Upper lobe of left lung (tissue), 6 donors: Measurements from ENCODE around the gene SAFB. TPM values are rescaled to one million over a fixed set of nuclear protein-coding genes. Genes with fewer than 3 reads are reported as not detected.

Source experiments
- ATAC-seq, 2 donors: fragments of 200-7000 bp; cut with Tn5 transposase; one replicate each; pipeline ENCODE4 v1.9.1; 2022; ENCODE audit warnings: mild to moderate bottlenecking in 2 of 2, moderate library complexity in 2 of 2; ENCODE audit not compliant: low FRiP score in 2 of 2
- DNase-seq, 2 donors: peaks; one replicate each; pipeline ENCODE4 v3.0.0-alpha.2; 2019 to 2020
- H3K27ac ChIP-seq, 4 donors: fragments of 200-600 bp; sonication (generic); one replicate each; pipeline ENCODE4 v1.5.1; 2016 to 2019
- H3K27me3 ChIP-seq, 4 donors: fragments of 200-600 bp; sonication (generic); one replicate each; pipeline ENCODE4 v1.5.1; 2017 to 2019
- H3K36me3 ChIP-seq, 4 donors: fragments of 200-600 bp; sonication (generic); one replicate each; pipeline ENCODE4 v1.5.1; 2016 to 2019
- H3K4me1 ChIP-seq, 4 donors: fragments of 200-600 bp; sonication (generic); one replicate each; pipeline ENCODE4 v1.5.1; 2018 to 2019
- H3K4me3 ChIP-seq, 4 donors: fragments of 200-600 bp; sonication (generic); one replicate each; pipeline ENCODE4 v1.5.1; 2017 to 2019; ENCODE audit warnings: mild to moderate bottlenecking in 2 of 4, moderate library complexity in 1 of 4
- H3K9me3 ChIP-seq, 4 donors: fragments of 200-600 bp; sonication (generic); one replicate each; pipeline ENCODE4 v1.5.1; 2018 to 2019
- CTCF ChIP-seq, 6 experiments: fragments of 450-650 bp in 4 of 6; fragments of 200-600 bp in 2 of 6; sonication (generic) in 2 of 6; IDR thresholded peaks; one replicate each; pipeline ENCODE4 v1.5.1; 2016 to 2019; ENCODE audit warnings: antibody characterized with exemption in 6 of 6
- EP300 ChIP-seq, 4 donors: sonication (generic); formaldehyde crosslinking; IDR thresholded peaks; one replicate each; pipeline ENCODE4 v1.5.1; 2017; ENCODE audit warnings: antibody characterized with exemption in 4 of 4, control low read depth in 2 of 4
- POLR2A ChIP-seq, 4 donors: fragments of 450-650 bp; IDR thresholded peaks; one replicate each; pipeline ENCODE4 v1.5.1; 2016 to 2017; ENCODE audit warnings: antibody characterized with exemption in 4 of 4, mild to moderate bottlenecking in 2 of 4
- POLR2AphosphoS5 ChIP-seq, 2 donors: sonication (generic); formaldehyde crosslinking; IDR thresholded peaks; one replicate each; pipeline ENCODE4 v1.5.1; 2017; ENCODE audit warnings: antibody characterized with exemption in 2 of 2
- WGBS, 2 donors: methylation state at CpG; one replicate each; pipeline ENCODE4 v1.1.5; 2017 to 2018; 5-methylcytosine and 5-hydroxymethylcytosine counted together
- total RNA-seq, 6 donors: library from RNA; depleted of rRNA in 4 of 6; stranded (reverse); fragments of >200 nt in 4 of 6; gene quantifications; one replicate each; pipeline versions ENCODE4 v1.1.0 to v1.2.1, GENCODE V29; 2016 to 2021
- donor health status: DM: no; HTN: no; CAD: no; lungs with moderate emphysema.
- donor health status: DM: no; HTN: yes; CAD: no; lungs with severe emphysema.

The SAFB gene
- total RNA-seq, 6 donors from 2014 or later: 66.4 to 524 (median 113) TPM

GRCh38 chr19:5628461-5628860 is 5.6 kb downstream of the SAFB start:
- TF ChIP-seq POLR2A (IDR thresholded peaks at IDR 0.05) (no peak), POLR2AphosphoS5 (IDR thresholded peaks at IDR 0.05) (no peak)
- 77 to 79% methylated on average over 1 of the region's 1 CpG for WGBS, 2 donors
- ATAC-seq: peak in 1 of 2 donors; percentile 55
- Histone ChIP-seq H3K4me3 (no peak overlapping the region), H3K4me1 (peaks cover 77 to 90% (median 82%) of the 10 kb centered on the region in 4 donors), H3K9me3 (no peaks in the 10 kb centered on the region), H3K36me3 (peaks cover 6 to 53% (median 24%) of the 10 kb centered on the region in 4 donors), H3K27me3 (no peaks in the 10 kb centered on the region), H3K27ac (peak overlapping the region in 3 of 4 donors; percentile 7 to 44 (median 41))
- DNase-seq: no peak

GRCh38 chr19:5628919-5629481 is 6.1 kb downstream of the SAFB start:
- TF ChIP-seq CTCF (IDR thresholded peaks at IDR 0.05) (no peak), POLR2AphosphoS5 (IDR thresholded peaks at IDR 0.05) (no peak), EP300 (IDR thresholded peaks at IDR 0.05) (no peak), POLR2A (IDR thresholded peaks at IDR 0.05) (no peak)
- Histone ChIP-seq H3K4me1 (peaks cover 77 to 90% (median 82%) of the 10 kb centered on the region in 4 donors), H3K4me3 (no peak overlapping the region), H3K27ac (peak overlapping the region in 2 of 4 donors; percentile 41 to 44), H3K36me3 (peaks cover 6 to 53% (median 24%) of the 10 kb centered on the region in 4 donors), H3K27me3 (no peaks in the 10 kb centered on the region), H3K9me3 (no peaks in the 10 kb centered on the region)
- ATAC-seq (no peak), DNase-seq (no peak)
- 69 to 76% methylated on average over 9 of the region's 9 CpGs for WGBS, 2 donors

GRCh38 chr19:5631567-5632240 is 8.8 kb downstream of the SAFB start:
- ATAC-seq (no peak), DNase-seq (no peak)
- no peak for TF ChIP-seq EP300 (IDR thresholded peaks at IDR 0.05)
- no peak for TF ChIP-seq CTCF (IDR thresholded peaks at IDR 0.05)
- no peak for TF ChIP-seq POLR2AphosphoS5 (IDR thresholded peaks at IDR 0.05)
- no peak for TF ChIP-seq POLR2A (IDR thresholded peaks at IDR 0.05)
- H3K4me1 ChIP-seq: peaks cover 59 to 69% (median 62%) of the 10 kb centered on the region in 4 donors
- peak overlapping the region in 2 of 4 donors; percentile 44 for H3K27ac ChIP-seq
- peaks cover 0 to 35% (median 16%) of the 10 kb centered on the region in 4 donors for H3K36me3 ChIP-seq
- WGBS, 2 donors: 77% methylated on average over 9 of the region's 9 CpGs
- H3K27me3 ChIP-seq: no peaks in the 10 kb centered on the region
- H3K4me3 ChIP-seq: no peak overlapping the region
- H3K9me3 ChIP-seq: no peaks in the 10 kb centered on the region

GRCh38 chr19:5632241-5632612 is 9.3 kb downstream of the SAFB start:
- 62 to 66% methylated on average over 4 of the region's 4 CpGs for WGBS, 2 donors

More at GRCh38 chr19:5632241-5632612, 9.3 kb downstream of the SAFB start:
- H3K4me1 ChIP-seq: peaks cover 55 to 64% (median 57%) of the 10 kb centered on the region in 4 donors
- TF ChIP-seq EP300 (IDR thresholded peaks at IDR 0.05) (no peak), POLR2AphosphoS5 (IDR thresholded peaks at IDR 0.05) (no peak), POLR2A (IDR thresholded peaks at IDR 0.05) (no peak), CTCF (IDR thresholded peaks at IDR 0.05) (no peak)
- no peak overlapping the region for H3K4me3 ChIP-seq
- DNase-seq: no peak
- no peaks in the 10 kb centered on the region for H3K27me3 ChIP-seq
- H3K9me3 ChIP-seq: no peaks in the 10 kb centered on the region
- peaks cover 0 to 30% (median 10%) of the 10 kb centered on the region in 4 donors for H3K36me3 ChIP-seq
- H3K27ac ChIP-seq: peak overlapping the region in 2 of 4 donors; percentile 44
- no peak for ATAC-seq
